Trophoblast cell (in vitro differentiated cells and primary cell): ENCODE results near the gene RNF212.

ENCODE experiments used
- DNase-seq, 2 donors: peaks; one replicate each; pipeline ENCODE4 v3.0.0-alpha.2; 2016
- H2AFZ ChIP-seq: 2 replicates; pipeline ENCODE4 v1.6.1; 2013; ENCODE audit warnings: low read length, moderate library complexity, mild to moderate bottlenecking; ENCODE audit not compliant: insufficient read depth, poor library complexity
- H2AK5ac ChIP-seq: 2 replicates; pipeline ENCODE4 v1.6.1; 2013; ENCODE audit warnings: mild to moderate bottlenecking, low read length
- H2BK120ac ChIP-seq: 2 replicates; pipeline ENCODE4 v1.6.1; 2013; ENCODE audit warnings: low read length, mild to moderate bottlenecking, moderate library complexity; ENCODE audit not compliant: insufficient read depth, poor library complexity
- H2BK12ac ChIP-seq: 2 replicates; pipeline ENCODE4 v1.6.1; 2013; ENCODE audit warnings: mild to moderate bottlenecking, low read length, moderate library complexity
- H2BK5ac ChIP-seq: 2 replicates; pipeline ENCODE4 v1.6.1; 2013; ENCODE audit warnings: low read length, low read depth, moderate library complexity, mild to moderate bottlenecking; ENCODE audit not compliant: poor library complexity
- H3K14ac ChIP-seq: 2 replicates; pipeline ENCODE4 v1.6.1; 2013; ENCODE audit warnings: mild to moderate bottlenecking, low read length
- H3K18ac ChIP-seq: 2 replicates; pipeline ENCODE4 v1.6.1; 2013; ENCODE audit warnings: mild to moderate bottlenecking, low read length
- H3K23ac ChIP-seq: 2 replicates; pipeline ENCODE4 v1.6.1; 2013; ENCODE audit warnings: low read length
- H3K27ac ChIP-seq: 2 replicates; pipeline ENCODE4 v1.5.1; 2013; ENCODE audit warnings: low read depth, mild to moderate bottlenecking, inconsistent platforms, low read length, moderate library complexity
- H3K27me3 ChIP-seq: 2 replicates; pipeline ENCODE4 v1.6.1; 2013; ENCODE audit warnings: inconsistent platforms, mild to moderate bottlenecking, low read length, moderate library complexity; ENCODE audit not compliant: insufficient read depth
- H3K36me3 ChIP-seq, 2 experiments: 1 replicate in 1 of 2; 2 replicates in 1 of 2; pipeline ENCODE4 v1.6.1; 2013; ENCODE audit warnings: low read length in 2 of 2, mild to moderate bottlenecking in 2 of 2, moderate library complexity in 1 of 2; ENCODE audit not compliant: insufficient read depth in 2 of 2, control insufficient read depth in 1 of 2
- H3K4ac ChIP-seq: 2 replicates; pipeline ENCODE4 v1.6.1; 2013; ENCODE audit warnings: low read depth, mild to moderate bottlenecking, low read length, moderate library complexity
- H3K4me1 ChIP-seq, 2 experiments: 1 replicate in 1 of 2; 2 replicates in 1 of 2; pipeline ENCODE4 v1.6.1; 2013; ENCODE audit warnings: low read length in 2 of 2, mild to moderate bottlenecking in 2 of 2, moderate library complexity in 1 of 2; ENCODE audit not compliant: insufficient read depth in 2 of 2, control insufficient read depth in 1 of 2
- H3K4me2 ChIP-seq: 2 replicates; pipeline ENCODE4 v1.6.1; 2013; ENCODE audit warnings: inconsistent platforms, mild to moderate bottlenecking, low read length, moderate library complexity
- H3K4me3 ChIP-seq: 2 replicates; pipeline ENCODE4 v1.5.1; 2013; ENCODE audit warnings: mild to moderate bottlenecking, low read depth, low read length, inconsistent platforms
- H3K79me1 ChIP-seq: one replicate; pipeline ENCODE4 v1.6.1; 2013; ENCODE audit warnings: low read length
- H3K79me2 ChIP-seq: 2 replicates; pipeline ENCODE4 v1.6.1; 2013; ENCODE audit warnings: low read length, mild to moderate bottlenecking; ENCODE audit not compliant: control insufficient read depth, insufficient read depth, poor library complexity
- H3K9ac ChIP-seq: 2 replicates; pipeline ENCODE4 v1.6.1; 2013; ENCODE audit warnings: mild to moderate bottlenecking, low read length
- H3K9me3 ChIP-seq: 2 replicates; pipeline ENCODE4 v1.6.1; 2013; ENCODE audit warnings: low read depth, mild to moderate bottlenecking, control low read depth, inconsistent platforms, low read length; ENCODE audit not compliant: insufficient read depth
- H4K12ac ChIP-seq: 2 replicates; pipeline ENCODE4 v1.6.1; 2013; ENCODE audit warnings: low read depth, mild to moderate bottlenecking, low read length, moderate library complexity
- H4K8ac ChIP-seq: 2 replicates; pipeline ENCODE4 v1.6.1; 2013; ENCODE audit warnings: low read depth, mild to moderate bottlenecking, low read length, moderate library complexity
- H4K91ac ChIP-seq: one replicate; pipeline ENCODE4 v1.6.1; 2013; ENCODE audit warnings: low read depth, mild to moderate bottlenecking, low read length, moderate library complexity
- WGBS: extraction: QIAGEN DNeasy Blood & Tissue Kit; methylation state at CpG from one replicate; pipeline ENCODE4 v1.1.7; 2013; ENCODE audit warnings: missing lambda C conversion rate; ENCODE audit not compliant: insufficient read length, insufficient coverage; ENCODE audit errors: extremely low coverage; 5-methylcytosine and 5-hydroxymethylcytosine counted together

The RNF212 gene

DNA sequence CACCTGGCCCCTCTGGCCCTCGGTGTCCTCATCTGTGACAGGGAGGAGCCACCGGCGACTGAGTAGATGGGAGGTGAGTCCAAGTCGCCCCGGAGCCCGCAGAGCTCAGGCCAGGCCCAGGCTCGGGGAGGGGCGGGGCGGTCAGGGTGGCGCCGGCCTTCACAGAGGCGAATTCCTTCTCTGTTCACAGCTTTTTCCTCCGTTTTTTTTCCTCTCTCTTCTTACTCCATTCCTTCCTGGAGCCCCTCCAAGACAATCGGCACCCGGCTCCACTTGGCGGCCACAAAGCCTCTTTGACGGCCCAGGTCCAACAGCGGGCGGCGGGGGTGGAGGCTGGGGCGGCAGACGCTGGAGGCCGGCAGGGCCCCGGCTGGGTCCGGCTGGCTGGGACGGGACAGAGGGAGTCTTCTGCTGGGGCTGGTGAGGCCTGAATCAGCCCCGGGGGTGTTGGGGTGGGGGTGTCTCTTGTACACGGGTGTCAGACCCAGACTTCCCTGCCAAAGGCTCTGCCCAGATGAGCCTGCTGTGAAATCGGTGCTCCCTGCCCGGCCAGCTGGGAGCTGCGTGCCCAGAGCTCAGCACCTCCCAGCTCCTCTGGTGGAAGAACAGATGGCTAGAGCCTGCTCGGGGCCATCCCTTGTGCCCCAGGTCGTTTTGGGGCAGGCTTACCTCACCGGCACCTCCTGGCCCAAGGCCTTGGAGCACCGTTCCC is 79.4 kb downstream of the RNF212 start:
- no peak overlapping the region for H3K4me3 ChIP-seq
- no peaks in the 10 kb centered on the region for H3K36me3 ChIP-seq
- H4K12ac ChIP-seq: no peak overlapping the region
- H3K27me3 ChIP-seq: no peaks in the 10 kb centered on the region
- no peak overlapping the region for H2AFZ ChIP-seq
- no peak overlapping the region for H4K8ac ChIP-seq
- no peak overlapping the region for H3K27ac ChIP-seq
- no peak overlapping the region for H3K4me2 ChIP-seq
- no CpG with 5 or more reads among the region's 35 CpGs for WGBS
- no peak overlapping the region for H2AK5ac ChIP-seq
- no peak overlapping the region for H3K14ac ChIP-seq
- no peak overlapping the region for H3K9ac ChIP-seq
- H3K79me1 ChIP-seq: no peaks in the 10 kb centered on the region
- no peak overlapping the region for H3K23ac ChIP-seq
- no peak overlapping the region for H2BK120ac ChIP-seq
- no peak overlapping the region for H3K4ac ChIP-seq
- no peaks in the 10 kb centered on the region for H3K79me2 ChIP-seq
- no peak overlapping the region for H4K91ac ChIP-seq
- no peak overlapping the region for H2BK5ac ChIP-seq
- no peak overlapping the region for H2BK12ac ChIP-seq
- no peaks in the 10 kb centered on the region for H3K9me3 ChIP-seq
- peaks cover 0 to 6% of the 10 kb centered on the region in 2 experiments for H3K4me1 ChIP-seq
- no peak overlapping the region for H3K18ac ChIP-seq
- no peak for DNase-seq

DNA sequence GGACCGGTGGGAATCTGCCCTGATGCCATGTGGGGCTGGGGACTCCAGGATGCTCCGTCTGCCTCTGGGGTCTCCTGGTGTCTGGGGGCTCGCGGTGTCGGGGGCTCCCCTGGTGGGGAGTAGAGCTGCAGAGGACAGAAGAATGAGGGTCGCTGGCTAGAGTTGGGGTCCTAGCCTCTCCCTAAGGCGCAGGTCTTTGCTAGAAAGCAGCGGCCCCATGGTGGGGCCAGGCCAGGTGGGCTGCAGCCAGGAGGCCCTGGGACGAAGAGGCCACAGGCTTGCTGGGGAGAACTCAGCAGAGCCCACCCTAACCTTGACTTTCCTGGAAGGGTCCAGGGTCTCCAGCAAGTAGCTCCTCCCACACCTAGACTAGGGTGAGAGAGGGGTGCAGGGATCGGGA is 80.5 kb downstream of the RNF212 start:
- Histone ChIP-seq H3K18ac (no peak overlapping the region), H4K8ac (no peak overlapping the region)
- WGBS: no CpG with 5 or more reads among the region's 10 CpGs

DNA sequence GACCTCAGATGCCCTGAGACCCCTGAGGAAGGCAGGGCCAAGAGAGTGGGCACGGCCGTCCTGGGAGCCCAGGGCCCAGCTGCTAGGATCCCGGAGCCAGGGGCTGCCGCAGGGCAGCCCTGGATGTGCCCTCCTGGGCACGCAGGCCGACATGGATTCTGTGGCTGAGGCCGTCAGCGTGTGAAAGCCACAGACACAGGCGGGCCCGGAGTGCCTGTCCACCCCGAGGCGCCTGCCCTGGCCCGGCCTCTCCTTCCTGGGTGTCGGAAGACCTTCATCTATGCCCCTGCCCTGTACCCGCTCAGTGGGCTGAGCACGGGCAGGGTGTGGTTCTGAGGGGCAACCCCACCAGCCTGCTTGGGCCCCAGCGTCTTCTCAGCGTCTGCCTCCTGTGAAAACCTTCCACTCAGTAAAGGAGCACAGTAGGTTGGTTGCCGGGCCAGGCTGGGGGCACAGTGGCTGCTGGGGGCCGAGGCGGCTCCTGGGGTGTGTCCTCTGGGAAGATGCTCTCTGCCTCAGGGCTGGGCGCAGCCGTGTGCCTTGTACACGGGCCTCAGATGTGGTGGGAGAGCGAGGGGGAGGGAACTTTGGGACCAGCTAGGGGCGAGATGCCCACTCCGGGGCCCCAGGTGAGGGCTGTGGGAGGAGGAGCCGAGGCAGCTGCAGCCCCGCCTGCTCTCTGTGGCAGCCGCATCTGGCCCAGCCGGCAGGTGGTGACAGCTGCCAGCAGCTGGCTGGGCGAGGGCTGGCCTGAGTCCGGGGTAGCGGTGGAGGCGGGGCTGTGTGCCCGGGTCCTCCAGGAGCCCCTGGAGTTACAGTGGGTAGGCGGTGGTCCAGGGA is 81.2 kb downstream of the RNF212 start:
- Histone ChIP-seq H3K14ac (no peak overlapping the region), H3K27ac (no peak overlapping the region), H2BK12ac (no peak overlapping the region), H2AK5ac (no peak overlapping the region), H4K8ac (no peak overlapping the region), H4K91ac (no peak overlapping the region), H2BK5ac (no peak overlapping the region), H3K79me2 (peaks cover 1% of the 10 kb centered on the region), H3K9ac (no peak overlapping the region), H3K36me3 (no peaks in the 10 kb centered on the region), H3K4me1 (peaks cover 6 to 8% of the 10 kb centered on the region in 2 experiments), H2AFZ (no peak overlapping the region), H3K4me3 (no peak overlapping the region), H3K4ac (no peak overlapping the region), H3K4me2 (no peak overlapping the region), H4K12ac (no peak overlapping the region), H3K18ac (no peak overlapping the region), H2BK120ac (no peak overlapping the region), H3K79me1 (no peaks in the 10 kb centered on the region), H3K23ac (no peak overlapping the region), H3K9me3 (no peaks in the 10 kb centered on the region), H3K27me3 (no peaks in the 10 kb centered on the region)
- no CpG with 5 or more reads among the region's 37 CpGs for WGBS
- no peak for DNase-seq

More for the DNA sequence above, 80.5 kb downstream of the RNF212 start:
- Histone ChIP-seq H2BK12ac (no peak overlapping the region), H2AFZ (no peak overlapping the region), H3K4me3 (no peak overlapping the region), H3K27ac (no peak overlapping the region), H3K4ac (no peak overlapping the region), H3K4me1 (peaks cover 2 to 6% of the 10 kb centered on the region in 2 experiments), H2BK5ac (no peak overlapping the region), H2AK5ac (no peak overlapping the region), H3K79me2 (peaks cover 1% of the 10 kb centered on the region), H3K23ac (no peak overlapping the region), H4K91ac (no peak overlapping the region), H3K27me3 (no peaks in the 10 kb centered on the region), H3K79me1 (no peaks in the 10 kb centered on the region), H3K9ac (no peak overlapping the region), H3K14ac (no peak overlapping the region), H2BK120ac (no peak overlapping the region), H3K36me3 (no peaks in the 10 kb centered on the region), H4K12ac (no peak overlapping the region), H3K9me3 (no peaks in the 10 kb centered on the region), H3K4me2 (no peak overlapping the region)
- no peak for DNase-seq

DNA sequence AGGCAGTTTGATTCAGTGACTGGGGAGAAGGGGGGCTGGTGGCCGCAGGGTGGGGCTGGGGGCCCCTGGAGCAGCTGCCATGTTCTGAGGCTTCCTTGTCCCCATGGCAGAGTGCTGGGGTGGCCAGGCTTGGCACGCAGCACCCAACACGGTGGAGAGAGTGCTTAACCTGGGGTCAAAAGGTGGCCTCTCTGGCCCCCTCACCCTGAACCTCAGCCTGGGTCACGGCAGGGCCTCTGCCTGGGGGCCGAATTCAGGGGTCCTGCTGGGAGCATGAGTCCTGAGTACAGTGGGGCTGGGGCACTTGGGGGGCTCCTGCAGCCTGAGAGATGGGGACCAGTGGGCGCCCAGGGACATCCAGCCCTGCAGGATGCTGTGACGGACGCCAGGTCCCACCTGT is 82.0 kb downstream of the RNF212 start:
- H3K4me3 ChIP-seq: no peak overlapping the region
- H3K79me1 ChIP-seq: no peaks in the 10 kb centered on the region
- no peak overlapping the region for H3K23ac ChIP-seq
- H4K91ac ChIP-seq: no peak overlapping the region
- no peak overlapping the region for H4K8ac ChIP-seq
- no peak overlapping the region for H3K4ac ChIP-seq
- WGBS: no CpG with 5 or more reads among the region's 8 CpGs
- no peaks in the 10 kb centered on the region for H3K9me3 ChIP-seq
- no peak overlapping the region for H3K27ac ChIP-seq
- peaks cover 1% of the 10 kb centered on the region for H3K79me2 ChIP-seq
- no peak overlapping the region for H2BK120ac ChIP-seq
- no peak for DNase-seq
- no peak overlapping the region for H2AK5ac ChIP-seq
- H3K18ac ChIP-seq: no peak overlapping the region
- H2BK5ac ChIP-seq: no peak overlapping the region
- H3K14ac ChIP-seq: no peak overlapping the region
- H3K9ac ChIP-seq: no peak overlapping the region
- H4K12ac ChIP-seq: no peak overlapping the region
- no peak overlapping the region for H2AFZ ChIP-seq
- no peaks in the 10 kb centered on the region for H3K36me3 ChIP-seq
- no peak overlapping the region for H2BK12ac ChIP-seq
- peaks cover 6 to 8% of the 10 kb centered on the region in 2 experiments for H3K4me1 ChIP-seq
- no peaks in the 10 kb centered on the region for H3K27me3 ChIP-seq
- H3K4me2 ChIP-seq: no peak overlapping the region
